Keratinocyte (primary cell): ENCODE data around the gene DACH1. TPM values are rescaled to one million over a fixed set of nuclear protein-coding genes. Genes with fewer than 3 reads are reported as not detected.

Experiments
- DNase-seq: peaks from one replicate; pipeline ENCODE4 v3.0.0-alpha.2; 2011; ENCODE audit warnings: low read depth, missing footprints, low spot score
- FAIRE-seq: peaks from 2 replicates; lab custom pipeline; 2011; peaks lifted over from hg19 to GRCh38; lab: Jason Lieb, UNC
- H2AFZ ChIP-seq: 2 replicates; pipeline ENCODE4 v1.6.0; 2012; ENCODE audit warnings: low read length, control low read depth, inconsistent platforms; ENCODE audit not compliant: control insufficient read depth
- H3K27ac ChIP-seq: 2 replicates; pipeline ENCODE4 v1.5.1; 2011; ENCODE audit warnings: low read length; ENCODE audit not compliant: control insufficient read depth, insufficient read depth
- H3K27me3 ChIP-seq: 3 replicates; pipeline ENCODE4 v1.6.0; 2011; ENCODE audit warnings: low read length; ENCODE audit not compliant: control insufficient read depth, insufficient read depth; ENCODE audit errors: extremely low read depth
- H3K36me3 ChIP-seq, 2 experiments: 2 replicates in 1 of 2; 3 replicates in 1 of 2; pipeline ENCODE4 v1.5.1; 2011; ENCODE audit warnings: low read length in 2 of 2, mild to moderate bottlenecking in 1 of 2; ENCODE audit not compliant: control insufficient read depth in 2 of 2, insufficient read depth in 2 of 2; ENCODE audit errors: extremely low read depth in 1 of 2
- H3K4me1 ChIP-seq: 3 replicates; pipeline ENCODE4 v1.5.1; 2011; ENCODE audit warnings: low read length; ENCODE audit not compliant: control insufficient read depth, insufficient read depth; ENCODE audit errors: extremely low read depth
- H3K4me2 ChIP-seq: 3 replicates; pipeline ENCODE4 v1.6.0; 2011; ENCODE audit warnings: low read depth, low read length; ENCODE audit not compliant: control insufficient read depth, insufficient read depth; ENCODE audit errors: extremely low read depth
- H3K4me3 ChIP-seq, 3 experiments: fragments of 200-600 bp in 1 of 3; sonication (generic) in 1 of 3; 2 replicates in 2 of 3; 3 replicates in 1 of 3; pipeline ENCODE4 v1.5.1; 2011 to 2016; ENCODE audit warnings: low read length in 3 of 3, mild to moderate bottlenecking in 3 of 3, control low read depth in 2 of 3, inconsistent platforms in 1 of 3, low read depth in 1 of 3, mixed read lengths in 1 of 3, mixed run types in 1 of 3, moderate library complexity in 1 of 3; ENCODE audit not compliant: control insufficient read depth in 2 of 3, insufficient read depth in 2 of 3; ENCODE audit errors: extremely low read depth in 1 of 3
- H3K79me2 ChIP-seq: 2 replicates; pipeline ENCODE4 v1.6.0; 2012; ENCODE audit warnings: low read length; ENCODE audit not compliant: control insufficient read depth, insufficient read depth
- H3K9ac ChIP-seq: 3 replicates; pipeline ENCODE4 v1.6.0; 2011; ENCODE audit warnings: low read length; ENCODE audit not compliant: control insufficient read depth, insufficient read depth; ENCODE audit errors: extremely low read depth
- H3K9me1 ChIP-seq: 3 replicates; pipeline ENCODE4 v1.6.0; 2011; ENCODE audit warnings: low read length; ENCODE audit not compliant: control insufficient read depth, insufficient read depth; ENCODE audit errors: extremely low read depth
- H3K9me3 ChIP-seq: 2 replicates; pipeline ENCODE4 v1.5.1; 2012; ENCODE audit warnings: low read depth, low read length; ENCODE audit not compliant: control insufficient read depth
- H4K20me1 ChIP-seq: 3 replicates; pipeline ENCODE4 v1.6.0; 2011; ENCODE audit warnings: low read length; ENCODE audit not compliant: control insufficient read depth, insufficient read depth; ENCODE audit errors: extremely low read depth
- CTCF ChIP-seq, 3 experiments: IDR thresholded peaks in 1 of 3; conservative IDR thresholded peaks in 1 of 3; optimal IDR thresholded peaks in 1 of 3; 2 replicates in 2 of 3; 3 replicates in 1 of 3; pipeline versions ENCODE3 to v1.5.1; 2011; ENCODE audit warnings: low read length in 3 of 3, mild to moderate bottlenecking in 3 of 3, moderate library complexity in 2 of 3, control low read depth in 1 of 3, inconsistent platforms in 1 of 3; ENCODE audit not compliant: insufficient read depth in 2 of 3; ENCODE audit errors: extremely low read depth in 1 of 3
- EZH2 ChIP-seq: IDR thresholded peaks from one replicate; pipeline ENCODE4 v1.6.1; 2012; ENCODE audit warnings: inconsistent platforms, mild to moderate bottlenecking, low read length, moderate library complexity
- dilution Hi-C: fragments of 300-500 bp; cut with MboI; formaldehyde crosslinking; loops from one replicate; pipeline ENCODE4 v1.7.0; 2020; ENCODE audit warnings: low sequenced_read_pairs; ENCODE audit not compliant: extremely low pct_ligation_motif_present
- polyA plus RNA-seq, 5 experiments: library from polyadenylated mRNA; depleted of rRNA in 3 of 5; stranded (reverse) in 3 of 5; stranded (forward) in 1 of 5; unstranded in 1 of 5; fragments of >200 nt; gene quantifications; 1 replicate in 1 of 5; 2 replicates in 3 of 5; 3 replicates in 1 of 5; pipeline versions ENCODE4 v1.2.1 to v1.2.3, GENCODE V29; 2011 to 2012; ENCODE audit warnings: missing spikeins in 2 of 5, low read depth in 1 of 5, low replicate concordance in 1 of 5

The DACH1 gene
- polyA plus RNA-seq, 1 donor (not counting 4 experiments of a cell fraction or from before 2014, with no cell fraction given) = not detected

GRCh38 chr13:71699342-71699741 is 167.7 kb downstream of the DACH1 start:
- FAIRE-seq (no peak), DNase-seq (no peak)
- no peaks in the 10 kb centered on the region for H4K20me1 ChIP-seq
- H3K79me2 ChIP-seq = no peaks in the 10 kb centered on the region
- no peaks in the 10 kb centered on the region for H3K9me3 ChIP-seq
- H3K9ac ChIP-seq = no peak overlapping the region
- no peaks in the 10 kb centered on the region for H3K27me3 ChIP-seq
- no peak overlapping the region for H3K4me3 ChIP-seq
- H2AFZ ChIP-seq = no peak overlapping the region
- no peaks in the 10 kb centered on the region for H3K4me1 ChIP-seq
- no peak overlapping the region for H3K27ac ChIP-seq
- H3K9me1 ChIP-seq = no peaks in the 10 kb centered on the region
- TF ChIP-seq EZH2 (no peak), CTCF (optimal IDR thresholded peaks at IDR 0.05 in 1 of 3, IDR thresholded peaks at IDR 0.05 in 1 of 3, conservative IDR thresholded peaks at IDR 0.05 in 1 of 3; ENCODE audit: extremely low read depth in 1 of 3, insufficient read depth in 2 of 3, low read length in 3 of 3) (no peak)
- no peaks in the 10 kb centered on the region for H3K36me3 ChIP-seq
- no peak overlapping the region for H3K4me2 ChIP-seq
- dilution Hi-C loops = no loop called here

- dilution Hi-C loops = no loop called here
These were observed 171.3 kb downstream of the DACH1 start for GRCh38 chr13:71695662-71696061.

More at GRCh38 chr13:71695662-71696061, 171.3 kb downstream of the DACH1 start:
- H3K4me1 ChIP-seq = no peaks in the 10 kb centered on the region
- no peak overlapping the region for H3K9ac ChIP-seq
- no peaks in the 10 kb centered on the region for H3K27me3 ChIP-seq
- no peaks in the 10 kb centered on the region for H3K9me1 ChIP-seq
- DNase-seq = no peak
- no peak overlapping the region for H3K4me3 ChIP-seq
- H3K9me3 ChIP-seq = no peaks in the 10 kb centered on the region
- FAIRE-seq = no peak
- no peaks in the 10 kb centered on the region for H3K36me3 ChIP-seq
- H2AFZ ChIP-seq = no peak overlapping the region
- no peaks in the 10 kb centered on the region for H4K20me1 ChIP-seq
- no peak overlapping the region for H3K27ac ChIP-seq
- no peak for TF ChIP-seq CTCF (optimal IDR thresholded peaks at IDR 0.05 in 1 of 3, IDR thresholded peaks at IDR 0.05 in 1 of 3, conservative IDR thresholded peaks at IDR 0.05 in 1 of 3; ENCODE audit: extremely low read depth in 1 of 3, insufficient read depth in 2 of 3, low read length in 3 of 3)
- TF ChIP-seq EZH2 = no peak
- H3K4me2 ChIP-seq = no peak overlapping the region
- H3K79me2 ChIP-seq = no peaks in the 10 kb centered on the region
